Thoracic aorta (tissue), 2 donors: ENCODE measurements around the gene LCE5A. TPM values are rescaled to one million over a fixed set of nuclear protein-coding genes. Genes with fewer than 3 reads are reported as not detected.

Source experiments
- ATAC-seq: fragments of 150-250 bp; one replicate; pipeline ENCODE4 v1.8.0; 2017; ENCODE audit warnings: low read depth; ENCODE audit not compliant: insufficient number of reproducible peaks, low FRiP score
- DNase-seq: peaks from one replicate; pipeline ENCODE4 v3.0.0-alpha.2; 2020; ENCODE audit warnings: low spot score
- H3K27ac ChIP-seq, 2 donors: fragments of 200-600 bp; sonication (generic); 1 replicate in 1 of 2; 2 replicates in 1 of 2; pipeline ENCODE4 v1.5.1; 2016; ENCODE audit warnings: mild to moderate bottlenecking in 2 of 2, moderate library complexity in 2 of 2
- H3K27me3 ChIP-seq: fragments of 200-600 bp; sonication (generic); replicated peaks from 2 replicates; pipeline ENCODE4 v1.6.0; 2016; ENCODE audit warnings: mild to moderate bottlenecking; ENCODE audit not compliant: insufficient read depth
- H3K36me3 ChIP-seq: fragments of 200-600 bp; sonication (generic); one replicate; pipeline ENCODE4 v1.5.1; 2016
- H3K4me1 ChIP-seq, 2 donors: fragments of 200-600 bp; sonication (generic); 1 replicate in 1 of 2; 2 replicates in 1 of 2; pipeline versions ENCODE4 v1.5.1 to v1.6.0; 2016; ENCODE audit warnings: low read depth in 2 of 2, mild to moderate bottlenecking in 1 of 2; ENCODE audit not compliant: control insufficient read depth in 1 of 2
- H3K4me3 ChIP-seq: fragments of 200-600 bp; sonication (generic); 2 replicates; pipeline ENCODE4 v1.5.1; 2016; ENCODE audit warnings: mild to moderate bottlenecking
- H3K9me3 ChIP-seq: fragments of 200-600 bp; sonication (generic); 2 replicates; pipeline ENCODE4 v1.5.1; 2016
- CTCF ChIP-seq: fragments of 200-600 bp; sonication (generic); IDR thresholded peaks from one replicate; pipeline ENCODE4 v1.5.1; 2019; ENCODE audit warnings: antibody characterized with exemption
- total RNA-seq, 2 donors: library from RNA; depleted of rRNA; stranded (reverse); fragments of >200 nt; gene quantifications; one replicate each; pipeline versions ENCODE4 v1.1.0 to v1.2.3, GENCODE V29; 2016

Gene LCE5A
- total RNA-seq, 2 donors from 2014 or later = not detected

- ATAC-seq (no peak), DNase-seq (no peak)
- Histone ChIP-seq H3K36me3 (no peaks in the 10 kb centered on the region), H3K4me1 (no peaks in the 10 kb centered on the region), H3K4me3 (no peak overlapping the region), H3K27me3 (no peaks in the 10 kb centered on the region), H3K9me3 (no peaks in the 10 kb centered on the region), H3K27ac (no peak overlapping the region)
- no peak for TF ChIP-seq CTCF
Measured at GRCh38 chr1:152506899-152507498, 3.6 kb upstream of the LCE5A start.

GRCh38 chr1:152511596-152511995 is 993 bp downstream of the LCE5A start:
- ATAC-seq = no peak
- no peak for TF ChIP-seq CTCF
- no peak overlapping the region for H3K27ac ChIP-seq
- H3K36me3 ChIP-seq = no peaks in the 10 kb centered on the region
- H3K9me3 ChIP-seq = no peaks in the 10 kb centered on the region
- no peak for DNase-seq
- peaks cover 6% of the 10 kb centered on the region for H3K27me3 ChIP-seq
- H3K4me1 ChIP-seq = peaks cover 0 to 6% of the 10 kb centered on the region in 2 donors
- no peak overlapping the region for H3K4me3 ChIP-seq

GRCh38 chr1:152513081-152513480 is 2.5 kb downstream of the LCE5A start:
- H3K4me3 ChIP-seq = no peak overlapping the region
- no peaks in the 10 kb centered on the region for H3K9me3 ChIP-seq
- ATAC-seq (no peak), DNase-seq (no peak)
- TF ChIP-seq CTCF = no peak
- H3K36me3 ChIP-seq = no peaks in the 10 kb centered on the region
- peaks cover 6% of the 10 kb centered on the region for H3K27me3 ChIP-seq
- H3K27ac ChIP-seq = no peak overlapping the region
- peaks cover 0 to 6% of the 10 kb centered on the region in 2 donors for H3K4me1 ChIP-seq

- Histone ChIP-seq H3K27me3 (peaks cover 6% of the 10 kb centered on the region), H3K4me3 (peak overlapping the region; percentile 43), H3K36me3 (no peaks in the 10 kb centered on the region), H3K27ac (no peak overlapping the region), H3K9me3 (no peaks in the 10 kb centered on the region), H3K4me1 (peaks cover 0 to 6% of the 10 kb centered on the region in 2 donors)
- DNase-seq (no peak), ATAC-seq (no peak)
- no peak for TF ChIP-seq CTCF
Measured at GRCh38 chr1:152514715-152515433, 4.3 kb downstream of the LCE5A start.

- peaks cover 6% of the 10 kb centered on the region for H3K27me3 ChIP-seq
- no peak for ATAC-seq
- TF ChIP-seq CTCF = no peak
- no peak for DNase-seq
- no peak overlapping the region for H3K27ac ChIP-seq
- no peaks in the 10 kb centered on the region for H3K9me3 ChIP-seq
- H3K36me3 ChIP-seq = no peaks in the 10 kb centered on the region
- peaks cover 0 to 6% of the 10 kb centered on the region in 2 donors for H3K4me1 ChIP-seq
- peak overlapping the region; percentile 43 for H3K4me3 ChIP-seq
Measured at GRCh38 chr1:152515434-152515783, 4.8 kb downstream of the LCE5A start.
